GM12878 (cell line): ENCODE measurements around the gene ZDHHC14. TPM values are rescaled to one million over a fixed set of nuclear protein-coding genes. Genes with fewer than 3 reads are reported as not detected.

Experiments used
- ATAC-seq: fragments of 200-7000 bp; cut with Tn5 transposase; 3 replicates; pipeline ENCODE4 v1.9.1; 2020; ENCODE audit warnings: mild to moderate bottlenecking, moderate library complexity
- BruUV-seq: library from RNA; stranded (reverse); fragments of 400-500 nt; replicated peaks from 2 replicates; lab custom pipeline; 2021; lab: Mats Ljungman, UMichigan
- CTCF ChIA-PET: fragments of 300-600 bp; sonication (Branson Sonifier 250); formaldehyde crosslinking; extraction: SDS; loops from one replicate; lab custom pipeline; 2021; ENCODE audit warnings: inconsistent platforms; lab: Yijun Ruan, JAX
- POLR2A ChIA-PET: fragments of 350-600 bp; formaldehyde crosslinking; extraction: SDS; loops from one replicate; lab custom pipeline; 2021; ENCODE audit warnings: inconsistent platforms; lab: Charles Lee
- RAD21 ChIA-PET: fragments of 300-600 bp; sonication (Branson Sonifier 250); formaldehyde crosslinking; loops from one replicate; lab custom pipeline; 2023; ENCODE audit warnings: antibody characterized with exemption; ENCODE audit not compliant: unreplicated experiment; lab: Charles Lee
- SMC1A ChIA-PET: fragments of 300-600 bp; sonication (Branson Sonifier 250); formaldehyde crosslinking; loops from one replicate; lab custom pipeline; 2023; ENCODE audit not compliant: unreplicated experiment, uncharacterized antibody; lab: Charles Lee
- DNase-seq: peaks from one replicate; pipeline ENCODE4 v3.0.0-alpha.2; 2011; ENCODE audit warnings: low read depth, low spot score
- FAIRE-seq: peaks from 3 replicates; lab custom pipeline; 2011; peaks lifted over from hg19 to GRCh38; lab: Jason Lieb, UNC
- H2AFZ ChIP-seq: 2 replicates; pipeline ENCODE4 v1.6.0; 2011; ENCODE audit warnings: low read depth, low read length, control low read depth; ENCODE audit not compliant: control insufficient read depth
- H3K27ac ChIP-seq: 2 replicates; pipeline ENCODE4 v1.5.1; 2011; ENCODE audit warnings: control low read depth; ENCODE audit not compliant: control insufficient read depth, insufficient read depth
- H3K27me3 ChIP-seq, 2 experiments: replicated peaks in 1 of 2; 2 replicates each; pipeline versions ENCODE4 v1.6.0 to v1.6.1; 2011; ENCODE audit warnings: low read length in 1 of 2; ENCODE audit not compliant: control insufficient read depth in 2 of 2, insufficient read depth in 2 of 2
- H3K36me3 ChIP-seq, 2 experiments: 2 replicates each; pipeline ENCODE4 v1.5.1; 2011; ENCODE audit warnings: low read length in 1 of 2; ENCODE audit not compliant: control insufficient read depth in 2 of 2, insufficient read depth in 2 of 2
- H3K4me1 ChIP-seq: 2 replicates; pipeline ENCODE4 v1.6.1; 2011; ENCODE audit warnings: mild to moderate bottlenecking, low read length, moderate library complexity, mixed read lengths; ENCODE audit not compliant: control insufficient read depth, insufficient read depth
- H3K4me2 ChIP-seq: 2 replicates; pipeline ENCODE4 v1.6.0; 2011; ENCODE audit warnings: control low read depth; ENCODE audit not compliant: control insufficient read depth, insufficient read depth
- H3K4me3 ChIP-seq: fragments of 200-600 bp; sonication (generic); 2 replicates; pipeline ENCODE4 v1.5.1; 2016
- H3K79me2 ChIP-seq: 2 replicates; pipeline ENCODE4 v1.6.0; 2011; ENCODE audit warnings: low read length; ENCODE audit not compliant: control insufficient read depth, insufficient read depth
- H3K9ac ChIP-seq: 2 replicates; pipeline ENCODE4 v1.8.0; 2011; ENCODE audit warnings: low read length, control low read depth, mixed read lengths; ENCODE audit not compliant: control insufficient read depth, insufficient read depth
- H3K9me3 ChIP-seq: replicated peaks from 3 replicates; pipeline ENCODE4 v1.5.1; 2011; ENCODE audit warnings: mild to moderate bottlenecking, low read length; ENCODE audit not compliant: control insufficient read depth, insufficient read depth
- H4K20me1 ChIP-seq: 2 replicates; pipeline ENCODE4 v1.6.0; 2011; ENCODE audit not compliant: control insufficient read depth, insufficient read depth
- HDAC6 ChIP-seq: fragments of 200-600 bp; sonication (generic); IDR thresholded peaks from one replicate; pipeline ENCODE4 v1.8.0; 2017; ENCODE audit warnings: antibody characterized with exemption; ENCODE audit not compliant: unreplicated experiment
- IKZF2 ChIP-seq, 2 experiments: fragments of 450-650 bp; IDR thresholded peaks; 2 replicates each; pipeline ENCODE4 v1.6.1; 2017; ENCODE audit warnings: mild to moderate bottlenecking in 2 of 2, moderate library complexity in 2 of 2
- KAT2A ChIP-seq: conservative IDR thresholded peaks from 2 replicates; pipeline ENCODE4 v1.6.1; 2011; ENCODE audit warnings: low read depth, low read length; ENCODE audit not compliant: control insufficient read depth
- POLR2AphosphoS2 ChIP-seq: IDR thresholded peaks from 2 replicates; pipeline ENCODE4 v1.6.1; 2011; ENCODE audit warnings: low read depth, mild to moderate bottlenecking, low read length, improper control_type of control experiment, moderate library complexity
- SMARCA5 ChIP-seq: fragments of 450-650 bp; IDR thresholded peaks from 2 replicates; pipeline ENCODE4 v1.6.1; 2017; ENCODE audit warnings: mild to moderate bottlenecking
- TCF12 ChIP-seq: IDR thresholded peaks from 2 replicates; pipeline ENCODE4 v1.6.1; 2011; ENCODE audit warnings: low read depth, mild to moderate bottlenecking, low read length
- YY1 ChIP-seq: IDR thresholded peaks from 2 replicates; pipeline ENCODE4 v1.6.1; 2011; ENCODE audit warnings: low read depth, mild to moderate bottlenecking, low read length
- WGBS: methylation state at CpG from one replicate; pipeline ENCODE4 v1.1.6; 2016; ENCODE audit warnings: low lambda C conversion rate; ENCODE audit not compliant: insufficient replicate concordance, insufficient coverage; ENCODE audit errors: missing lambda C conversion rate; 5-methylcytosine and 5-hydroxymethylcytosine counted together
- in situ Hi-C: fragments of 300-500 bp; cut with MboI; formaldehyde crosslinking; loops from 9 replicates; pipeline ENCODE4 v1.14.3; 2018; ENCODE audit warnings: mixed read lengths
- intact Hi-C: fragments of 100-400 bp; cut with micrococcal nuclease; formaldehyde crosslinking; loops from one replicate; pipeline ENCODE4 v1.14.2; 2022; ENCODE audit not compliant: unreplicated experiment
- polyA plus RNA-seq, 11 experiments: library from polyadenylated mRNA; depleted of rRNA in 4 of 11; unstranded in 6 of 11; stranded (reverse) in 5 of 11; fragments of >200 nt; fragmentation: Nextera tagmentation in 4 of 11; fragmentation: Illumina TruSeq in 1 of 11; extraction: Ambion mirVana in 4 of 11; extraction: Trizol in 1 of 11; gene quantifications; 1 replicate in 1 of 11; 2 replicates in 10 of 11; pipeline versions ENCODE4 v1.2.1 to v1.2.3, GENCODE V29; 2011 to 2016; ENCODE audit warnings: inconsistent platforms in 2 of 11, missing spikeins in 2 of 11, low read depth in 1 of 11
- total RNA-seq, 4 experiments: library from RNA; depleted of rRNA in 3 of 4; stranded (reverse); fragments of >200 nt in 3 of 4; fragmentation: Illumina TruSeq in 1 of 4; extraction: Trizol in 1 of 4; gene quantifications; 2 replicates each; pipeline versions ENCODE4 v1.2.1 to v1.2.3, GENCODE V29; 2013 to 2021
- TF ChIP-seq, protein P1 (sequence below): IDR thresholded peaks from 2 replicates; pipeline ENCODE4 v1.6.1; 2011; ENCODE audit warnings: low read depth, mild to moderate bottlenecking, low read length, moderate library complexity, borderline replicate concordance; ENCODE audit errors: extremely low read depth

The ZDHHC14 gene
- total and polyA plus RNA-seq, 10 of the 15 experiments (the other 5 are each of a cell fraction or from before 2014, with no cell fraction given), result 0.15 to 16.0 (median 0.76) TPM; not detected in 1

DNA sequence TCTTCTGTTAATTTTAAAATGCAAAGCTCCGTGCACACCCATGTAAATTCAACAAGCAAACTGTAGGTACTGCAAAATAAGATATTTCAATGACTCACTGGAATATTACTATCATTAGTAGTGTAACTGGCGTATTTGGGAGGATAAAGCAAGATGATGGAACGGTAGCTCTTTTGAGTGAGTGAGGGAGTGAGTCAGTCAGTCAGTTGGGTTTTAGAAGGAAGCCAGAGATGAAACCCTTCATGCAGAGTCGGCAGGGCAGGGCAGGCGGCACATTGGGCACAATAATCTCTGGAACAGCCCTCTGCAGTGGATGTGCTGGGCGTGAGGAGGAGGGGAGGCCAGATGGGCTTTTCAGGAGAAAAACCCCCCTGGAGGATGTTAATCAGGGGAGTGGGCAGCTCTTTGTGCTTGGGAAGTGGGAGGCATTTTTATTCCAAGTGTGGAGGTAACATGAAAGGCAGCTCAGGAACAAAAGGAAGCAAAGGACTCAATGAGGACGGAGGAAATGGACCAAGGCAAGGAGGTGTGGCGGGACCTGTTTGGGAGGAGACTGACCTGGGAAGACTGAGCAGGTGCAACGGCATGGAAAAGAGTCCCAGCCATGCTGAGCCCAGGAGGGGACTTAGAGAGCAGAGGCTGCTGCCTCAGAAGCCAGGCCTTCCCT, 171.2 kb downstream of the ZDHHC14 start:
- TF ChIP-seq POLR2AphosphoS2 (no peak), IKZF2 (IDR thresholded peaks at IDR 0.05) (no peak), HDAC6 (no peak), KAT2A (no peak), YY1 (no peak), SMARCA5 (no peak), TCF12 (no peak)
- TF ChIP-seq, protein P1, sequence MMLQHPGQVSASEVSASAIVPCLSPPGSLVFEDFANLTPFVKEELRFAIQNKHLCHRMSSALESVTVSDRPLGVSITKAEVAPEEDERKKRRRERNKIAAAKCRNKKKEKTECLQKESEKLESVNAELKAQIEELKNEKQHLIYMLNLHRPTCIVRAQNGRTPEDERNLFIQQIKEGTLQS, result no peak
- TF ChIP-seq, all 136 proteins: peak for 0
- Histone ChIP-seq H4K20me1 (no peaks in the 10 kb centered on the region), H3K4me3 (no peak overlapping the region), H2AFZ (no peak overlapping the region), H3K9ac (no peak overlapping the region), H3K79me2 (no peaks in the 10 kb centered on the region), H3K9me3 (no peaks in the 10 kb centered on the region; the same call in 1 of the 3 replicates), H3K27ac (no peak overlapping the region), H3K36me3 (peaks cover 0 to 2% of the 10 kb centered on the region in 2 experiments; a peak in 2 of 4 replicates), H3K4me2 (no peak overlapping the region), H3K27me3 (no peaks in the 10 kb centered on the region), H3K4me1 (peaks cover 11% of the 10 kb centered on the region)
- ChIA-PET POLR2A (no interaction called here), CTCF (interaction anchor here (0.7 kb wide), 1 partner anchor 237 kb away, joined by 3 read pairs; no protein-coding TSS in a partner anchor), RAD21 (no interaction called here), SMC1A (interaction anchor here (0.6 to 2.3 kb wide), 3 partner anchors 10 to 62 kb away, joined by 5 to 10 read pairs (median 5); no protein-coding TSS in a partner anchor)
- WGBS, result 57% methylated on average over 9 of the region's 9 CpGs
- ATAC-seq (no peak), DNase-seq (no peak), FAIRE-seq (no peak)
- in situ Hi-C loops, result no loop called here
- intact Hi-C loops, result no loop called here
- no TSS peak for BruUV-seq
